NB4 (cell line): ENCODE data around the gene STPG4.

Source experiments
- DNase-seq: peaks from one replicate; pipeline ENCODE4 v3.0.0; 2010; ENCODE audit warnings: low read depth
- H3K4me3 ChIP-seq: one replicate; pipeline ENCODE4 v1.5.1; 2011; ENCODE audit warnings: mild to moderate bottlenecking, low read depth, low read length, moderate library complexity
- CTCF ChIP-seq: IDR thresholded peaks from one replicate; pipeline ENCODE4 v1.5.1; 2012; ENCODE audit warnings: low read depth, low read length
- MAX ChIP-seq: IDR thresholded peaks from 2 replicates; pipeline ENCODE4 v1.6.1; 2011; ENCODE audit warnings: low read depth, low read length
- MYC ChIP-seq: IDR thresholded peaks from 2 replicates; pipeline ENCODE4 v1.6.1; 2011; ENCODE audit warnings: low read depth, low read length
- POLR2A ChIP-seq: IDR thresholded peaks from 2 replicates; pipeline ENCODE4 v1.6.1; 2011; ENCODE audit warnings: mild to moderate bottlenecking; ENCODE audit not compliant: insufficient read length; ENCODE audit errors: extremely low read depth

The STPG4 gene

GRCh38 chr2:47050762-47051161 lies 104.3 kb downstream of the STPG4 start:
- TF ChIP-seq CTCF, result no peak
- TF ChIP-seq MAX, result no peak
- TF ChIP-seq POLR2A, result no peak
- TF ChIP-seq MYC, result no peak
- no peak overlapping the region for H3K4me3 ChIP-seq
- DNase-seq, result no peak

GRCh38 chr2:47050021-47050760 lies 104.9 kb downstream of the STPG4 start:
- H3K4me3 ChIP-seq, result no peak overlapping the region
- TF ChIP-seq POLR2A (no peak), CTCF (no peak), MAX (no peak), MYC (no peak)
- DNase-seq, result no peak

GRCh38 chr2:47049502-47049901 lies 105.6 kb downstream of the STPG4 start:
- DNase-seq, result no peak
- TF ChIP-seq MYC, result no peak
- TF ChIP-seq MAX, result no peak
- TF ChIP-seq POLR2A, result no peak
- no peak for TF ChIP-seq CTCF
- no peak overlapping the region for H3K4me3 ChIP-seq

GRCh38 chr2:47048801-47049480 lies 106.2 kb downstream of the STPG4 start:
- TF ChIP-seq MAX (no peak), CTCF (no peak), MYC (no peak), POLR2A (no peak)
- DNase-seq, result no peak
- no peak overlapping the region for H3K4me3 ChIP-seq

- no peak overlapping the region for H3K4me3 ChIP-seq
- no peak for DNase-seq
- no peak for TF ChIP-seq POLR2A
- TF ChIP-seq CTCF, result no peak
- TF ChIP-seq MAX, result no peak
- no peak for TF ChIP-seq MYC
These were observed 108.8 kb downstream of the STPG4 start for GRCh38 chr2:47046271-47046670.
